ENCODE data around the gene GEMIN4.
A peak's percentile ranks its signal among the peaks of the same experiment; 100 is the strongest.
"Not testable (repeated sequence)": the region's sequence is repeated elsewhere in the genome, so short reads cannot be mapped to it uniquely, and the experiment has no call there.

GEMIN4 gene

DNA sequence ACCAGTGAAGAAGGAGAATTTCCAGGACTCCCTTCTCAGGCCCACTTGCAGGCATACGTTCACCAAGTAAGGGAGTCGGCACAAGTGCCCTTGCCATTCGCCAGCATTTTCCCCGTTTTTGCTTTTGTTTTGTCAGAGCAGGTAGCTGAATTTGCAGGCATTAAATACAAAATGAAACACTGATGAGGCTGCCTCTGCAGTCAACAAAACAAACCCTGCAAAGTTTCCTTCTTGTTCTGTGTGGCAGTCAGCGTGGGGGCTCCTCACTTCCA is 22.2 kb upstream of the GEMIN4 start:
- DNase-seq = no peak

DNA sequence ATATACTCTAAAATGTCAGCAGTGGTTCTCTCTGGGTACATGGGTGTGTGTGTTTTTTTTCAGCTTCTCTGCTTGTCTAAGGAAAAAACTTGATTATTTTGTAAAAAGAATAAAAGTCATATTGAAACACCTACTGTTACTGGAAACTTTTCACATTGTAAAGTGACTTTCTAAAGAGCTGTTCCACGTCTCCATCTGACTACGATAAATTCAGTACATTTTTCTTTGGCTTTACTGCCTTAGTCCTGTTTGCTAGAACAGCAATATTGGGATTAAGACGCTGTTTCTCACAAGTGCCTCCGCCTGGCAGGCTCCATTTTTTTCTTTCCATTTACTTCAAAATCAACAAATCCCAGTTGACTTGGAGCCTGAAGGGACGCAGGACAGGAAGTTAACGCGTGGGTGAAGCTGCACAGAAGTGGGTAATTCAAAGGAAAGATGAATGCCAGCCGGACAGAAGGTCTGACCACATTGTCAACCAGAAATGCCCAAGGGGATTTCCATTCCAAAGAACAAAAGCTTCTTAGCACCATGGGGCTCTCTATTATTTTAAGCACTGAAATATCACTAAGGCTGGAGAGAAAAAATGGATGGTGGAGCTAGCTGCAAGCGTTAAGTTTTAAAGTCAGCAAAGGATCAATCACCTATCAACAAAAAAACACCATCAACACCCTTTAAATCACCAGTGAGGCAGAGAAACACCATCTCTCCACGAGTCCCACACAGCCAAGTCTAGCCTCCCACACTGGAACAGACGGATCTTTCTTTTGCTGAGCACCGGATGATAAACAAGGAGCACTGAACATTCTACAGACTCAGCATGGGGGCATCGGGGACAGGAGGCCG is 21.6 kb upstream of the GEMIN4 start:
- DNase-seq = no peak

DNA sequence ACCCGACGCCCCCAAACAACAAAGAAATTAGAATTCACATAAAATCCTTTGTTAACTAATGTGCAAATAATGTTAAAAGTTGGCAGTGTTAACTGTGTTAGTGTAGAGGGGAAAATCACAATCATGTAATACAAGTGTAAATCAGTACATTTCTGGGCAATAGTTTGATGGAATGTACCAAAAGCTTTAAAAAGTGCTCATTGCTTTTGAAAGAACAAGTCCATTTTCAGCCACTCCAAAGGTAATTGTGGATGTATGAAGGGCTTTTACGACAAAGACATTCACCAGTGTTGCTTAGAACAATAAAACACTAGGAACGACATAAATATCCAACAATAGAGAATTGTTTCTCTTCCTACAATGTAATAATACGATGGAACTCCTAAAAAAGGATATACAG is 21.0 kb upstream of the GEMIN4 start:
- DNase-seq = no peak

DNA sequence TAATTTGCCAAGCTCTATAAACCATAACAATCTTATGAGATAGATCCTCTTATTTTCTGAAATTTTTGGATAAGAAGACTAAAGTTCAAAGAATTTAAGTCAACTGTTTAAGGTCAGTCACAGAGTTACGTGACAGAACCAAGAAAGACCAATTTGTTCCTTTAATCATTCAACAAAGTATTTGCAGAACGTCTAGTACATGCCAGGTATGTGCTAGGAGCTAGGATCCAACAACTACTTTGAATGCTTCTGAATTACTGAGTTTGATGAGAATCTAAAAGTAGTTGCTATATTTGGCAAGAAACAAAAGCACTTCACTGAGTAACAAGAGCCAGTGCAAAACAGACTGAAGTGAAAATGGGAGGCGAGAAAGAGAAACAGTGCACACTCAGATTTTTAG is 15.0 kb upstream of the GEMIN4 start:
- DNase-seq = no peak

DNA sequence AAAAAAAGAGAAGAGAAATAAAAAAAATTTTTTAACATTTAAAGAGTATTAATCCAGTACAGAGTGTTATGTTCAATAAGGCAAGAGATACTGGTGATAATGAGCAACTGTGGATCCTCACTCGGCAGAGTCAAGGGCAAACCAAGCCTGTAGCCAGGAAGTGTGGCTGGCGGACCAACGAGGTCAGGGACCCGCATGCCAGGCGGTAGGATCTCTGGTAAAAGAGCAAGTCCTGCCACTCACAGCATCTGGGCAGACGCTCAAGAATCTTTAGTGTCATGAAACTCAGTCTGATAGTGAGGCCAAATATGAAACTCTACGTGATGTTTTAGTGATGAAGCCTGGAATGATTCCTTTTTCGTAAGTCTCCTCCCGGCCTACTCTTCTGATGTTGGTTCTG is 8.3 kb upstream of the GEMIN4 start:
- no peak for DNase-seq

DNA sequence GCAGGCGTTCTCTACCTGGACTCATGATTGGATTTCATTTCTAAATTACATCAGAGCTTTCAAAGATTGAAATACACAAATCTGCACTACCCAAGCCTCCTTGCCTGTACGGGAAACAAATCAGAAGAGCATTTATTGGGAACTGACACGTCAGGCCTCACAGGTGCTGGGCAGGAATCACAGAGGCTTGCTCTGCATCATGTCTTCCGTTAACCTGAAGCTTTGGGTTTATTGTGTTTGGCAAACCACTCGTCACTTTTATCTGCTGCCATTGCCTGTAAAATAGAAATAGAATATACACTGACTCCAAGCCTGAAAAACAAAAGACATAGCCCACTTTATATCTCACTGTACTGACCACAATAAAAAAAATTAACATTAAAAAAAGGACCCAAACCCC is 7.9 kb upstream of the GEMIN4 start:
- no peak for DNase-seq

DNA sequence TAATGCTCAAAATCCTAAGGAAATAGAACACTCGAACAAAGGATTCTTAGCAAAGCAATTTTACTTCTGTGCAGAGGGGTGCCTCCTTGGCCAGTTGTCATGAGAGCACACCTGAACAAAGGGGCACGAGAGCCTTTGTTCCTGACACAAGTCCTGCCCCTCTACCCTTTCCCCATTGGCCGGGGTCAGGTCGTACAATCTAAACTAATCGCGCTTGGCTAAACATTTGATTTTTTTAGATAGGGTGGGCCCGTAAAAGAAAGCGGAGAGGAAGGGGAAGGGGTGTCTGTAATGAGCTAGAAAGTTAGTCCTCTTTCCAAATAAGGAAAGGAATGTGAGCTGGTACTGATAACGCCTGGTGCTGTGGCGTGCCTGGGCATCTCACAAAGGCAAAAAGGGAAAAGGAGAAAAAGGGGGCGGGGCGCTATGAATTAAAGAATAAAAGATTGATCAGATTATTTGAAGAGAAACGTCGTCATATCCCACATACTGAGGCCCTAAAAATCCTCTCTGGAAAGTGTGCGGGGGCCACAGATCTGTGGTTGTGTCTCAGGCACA is 4.0 kb upstream of the GEMIN4 start:
- not testable (repeated sequence) for DNase-seq

DNA sequence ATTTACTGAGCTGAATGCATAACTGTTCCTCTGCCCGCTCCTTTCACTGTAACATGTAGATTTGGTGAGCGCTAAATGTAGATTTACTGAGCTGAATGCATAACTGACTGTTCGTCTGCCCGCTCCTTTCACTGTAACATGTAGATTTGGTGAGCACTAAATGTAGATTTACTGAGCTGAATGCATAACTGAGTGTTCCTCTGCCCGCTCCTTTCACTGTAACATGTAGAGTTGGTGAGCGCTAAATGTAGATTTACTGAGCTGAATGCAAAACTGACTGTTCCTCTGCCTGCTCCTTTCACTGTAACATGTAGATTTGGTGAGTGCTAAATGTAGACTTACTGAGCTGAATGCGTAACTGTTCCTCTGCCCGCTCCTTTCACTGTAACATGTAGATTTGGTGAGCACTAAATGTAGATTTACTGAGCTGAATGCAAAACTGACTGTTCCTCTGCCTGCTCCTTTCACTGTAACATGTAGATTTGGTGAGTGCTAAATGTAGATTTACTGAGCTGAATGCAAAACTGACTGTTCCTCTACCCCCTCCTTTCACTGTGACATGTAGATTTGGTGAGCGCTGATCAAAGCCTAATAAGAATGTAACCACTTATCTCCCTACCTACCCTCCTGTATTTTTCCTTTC is 3.4 kb upstream of the GEMIN4 start:
- not testable (repeated sequence) for DNase-seq

DNA sequence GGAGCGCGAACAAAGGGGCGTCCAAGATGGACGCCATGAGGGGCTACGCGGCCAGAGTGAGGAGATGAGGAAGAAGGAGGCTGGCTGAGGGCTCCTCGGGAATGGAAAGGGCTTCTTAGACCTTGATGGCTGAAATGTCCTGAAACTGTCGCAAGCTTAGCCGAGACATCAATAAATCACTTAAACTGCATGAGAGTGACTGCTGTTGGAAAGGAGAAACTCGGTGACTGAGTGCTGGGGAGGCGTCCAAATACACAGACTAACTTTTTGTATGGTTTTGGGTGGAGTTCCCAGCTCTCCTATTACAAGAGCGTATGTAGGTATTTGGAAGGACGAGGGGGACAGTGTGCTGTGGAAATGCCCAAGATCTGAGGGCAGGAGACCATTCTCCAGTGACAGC is 1.4 kb upstream of the GEMIN4 start:
- DNase-seq = no peak

DNA sequence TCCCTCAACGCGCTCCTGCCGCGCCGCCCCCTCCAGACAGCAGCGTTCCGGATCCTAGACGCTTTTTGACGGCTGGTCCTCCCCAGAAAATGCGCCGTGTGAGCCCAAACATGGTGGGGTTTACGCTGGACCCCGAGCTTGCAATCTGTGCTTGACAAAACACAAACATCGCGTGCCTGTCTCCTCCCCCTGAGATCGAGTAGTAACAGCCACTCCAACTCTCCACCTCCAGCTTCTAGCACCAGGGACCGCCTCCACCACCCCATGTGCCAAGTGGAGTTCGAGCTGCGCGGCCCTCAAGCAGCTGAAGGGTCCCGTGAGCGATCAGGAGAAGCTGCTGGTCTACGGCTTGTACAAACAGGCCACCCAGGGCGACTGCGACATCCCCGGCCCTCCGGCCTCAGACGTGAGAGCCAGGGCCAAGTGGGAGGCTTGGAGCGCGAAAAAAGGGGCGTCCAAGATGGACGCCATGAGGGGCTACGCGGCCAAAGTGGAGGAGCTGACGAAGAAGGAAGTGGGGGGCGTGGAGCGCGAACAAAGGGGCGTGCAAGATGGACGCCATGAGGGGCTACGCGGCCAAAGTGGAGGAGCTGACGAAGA is 656 bp upstream of the GEMIN4 start:
- peak in 1 of 2 experiments; percentile 61 for DNase-seq

DNA sequence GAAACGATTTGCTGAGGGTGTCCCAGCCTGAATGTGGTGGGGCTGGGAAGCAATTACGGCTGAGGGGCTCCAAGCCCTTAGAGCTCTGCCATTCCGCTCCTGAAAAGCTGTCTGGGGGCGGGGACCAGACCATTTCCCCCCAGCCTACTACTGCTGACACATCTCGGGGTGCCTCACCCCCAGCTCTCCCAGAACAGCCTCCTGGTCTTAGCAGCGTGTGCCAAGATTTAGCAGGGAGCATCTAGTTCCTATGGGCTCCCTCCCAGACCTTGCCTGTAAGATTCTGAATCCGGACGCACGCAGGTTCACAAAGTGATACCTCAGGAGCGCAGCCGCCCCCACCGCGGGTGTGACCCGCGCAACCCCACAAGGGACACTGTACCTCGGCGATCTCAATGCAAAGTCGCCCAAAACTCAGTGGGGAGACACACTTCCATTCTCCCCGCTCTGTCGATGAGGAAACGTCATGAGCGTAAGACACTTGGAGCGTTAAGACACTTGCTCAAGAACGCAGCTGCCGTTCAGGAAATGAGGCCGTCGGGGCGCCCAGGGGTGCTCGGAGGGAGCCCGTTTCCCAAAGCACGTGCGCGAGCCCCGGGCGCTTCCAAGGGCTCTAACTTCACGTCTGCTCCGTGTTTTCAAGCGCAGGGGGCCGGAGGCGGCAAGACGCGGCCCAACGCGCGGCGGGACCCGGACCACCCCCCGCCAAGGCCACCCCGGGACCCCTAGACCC is 629 bp downstream of the GEMIN4 start:
- DNase-seq = peak; percentile 50 to 51

DNA sequence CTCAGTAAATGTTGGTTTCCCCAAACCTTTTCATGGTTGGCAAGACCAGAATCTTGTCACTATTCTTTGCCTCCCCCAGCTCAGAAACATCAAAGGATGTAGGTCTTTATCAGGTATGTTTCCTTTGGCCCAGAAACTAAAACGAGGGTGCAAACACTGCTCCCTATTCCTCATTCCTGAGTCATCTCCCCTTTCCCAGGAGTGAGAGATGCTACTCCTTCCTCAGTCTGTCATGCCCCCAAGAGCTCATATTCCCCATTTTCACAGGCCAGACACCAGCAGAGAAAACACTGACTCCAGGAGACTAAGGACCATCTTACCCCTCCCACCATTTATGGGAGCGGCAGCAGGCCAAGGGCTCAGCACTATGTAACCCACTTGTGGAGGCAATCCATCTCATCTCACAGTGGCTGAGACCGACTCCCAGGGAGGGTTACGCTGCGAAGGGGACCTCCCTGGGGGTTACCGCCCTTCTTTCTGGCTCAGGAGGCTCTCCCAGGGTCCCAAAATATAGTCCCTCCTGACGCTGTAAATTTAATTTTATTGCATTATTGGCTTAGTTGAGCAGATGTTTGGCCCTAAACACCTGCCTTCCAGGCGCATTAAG is 1.5 kb downstream of the GEMIN4 start:
- no peak for DNase-seq

DNA sequence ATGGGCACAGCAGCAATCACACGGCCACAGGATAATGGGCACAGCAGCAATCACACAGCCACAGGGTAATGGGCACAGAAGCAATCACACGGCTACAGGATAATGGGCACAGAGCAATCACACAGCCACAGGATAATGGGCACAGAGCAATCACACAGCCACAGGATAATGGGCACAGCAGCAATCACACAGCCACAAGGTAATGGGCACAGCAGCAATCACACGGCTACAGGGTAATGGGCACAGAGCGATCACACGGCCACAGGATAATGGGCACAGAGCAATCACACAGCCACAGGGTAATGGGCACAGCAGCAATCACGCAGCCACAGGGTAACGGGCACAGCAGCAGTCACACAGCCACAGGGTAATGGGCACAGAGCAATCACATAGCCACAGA is 2.7 kb downstream of the GEMIN4 start:
- DNase-seq = not testable (repeated sequence)

DNA sequence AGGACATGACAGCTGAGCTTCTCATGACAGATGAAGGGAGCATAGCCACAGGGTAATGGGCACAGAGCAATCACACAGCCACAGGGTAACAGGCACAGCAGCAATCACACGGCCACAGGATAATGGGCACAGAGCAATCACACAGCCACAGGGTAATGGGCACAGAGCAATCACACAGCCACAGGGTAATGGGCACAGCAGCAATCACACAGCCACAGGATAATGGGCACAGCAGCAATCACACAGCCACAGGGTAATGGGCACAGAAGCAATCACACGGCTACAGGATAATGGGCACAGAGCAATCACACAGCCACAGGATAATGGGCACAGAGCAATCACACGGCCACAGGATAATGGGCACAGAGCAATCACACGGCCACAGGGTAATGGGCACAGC is 3.5 kb downstream of the GEMIN4 start:
- not testable (repeated sequence) for DNase-seq

DNA sequence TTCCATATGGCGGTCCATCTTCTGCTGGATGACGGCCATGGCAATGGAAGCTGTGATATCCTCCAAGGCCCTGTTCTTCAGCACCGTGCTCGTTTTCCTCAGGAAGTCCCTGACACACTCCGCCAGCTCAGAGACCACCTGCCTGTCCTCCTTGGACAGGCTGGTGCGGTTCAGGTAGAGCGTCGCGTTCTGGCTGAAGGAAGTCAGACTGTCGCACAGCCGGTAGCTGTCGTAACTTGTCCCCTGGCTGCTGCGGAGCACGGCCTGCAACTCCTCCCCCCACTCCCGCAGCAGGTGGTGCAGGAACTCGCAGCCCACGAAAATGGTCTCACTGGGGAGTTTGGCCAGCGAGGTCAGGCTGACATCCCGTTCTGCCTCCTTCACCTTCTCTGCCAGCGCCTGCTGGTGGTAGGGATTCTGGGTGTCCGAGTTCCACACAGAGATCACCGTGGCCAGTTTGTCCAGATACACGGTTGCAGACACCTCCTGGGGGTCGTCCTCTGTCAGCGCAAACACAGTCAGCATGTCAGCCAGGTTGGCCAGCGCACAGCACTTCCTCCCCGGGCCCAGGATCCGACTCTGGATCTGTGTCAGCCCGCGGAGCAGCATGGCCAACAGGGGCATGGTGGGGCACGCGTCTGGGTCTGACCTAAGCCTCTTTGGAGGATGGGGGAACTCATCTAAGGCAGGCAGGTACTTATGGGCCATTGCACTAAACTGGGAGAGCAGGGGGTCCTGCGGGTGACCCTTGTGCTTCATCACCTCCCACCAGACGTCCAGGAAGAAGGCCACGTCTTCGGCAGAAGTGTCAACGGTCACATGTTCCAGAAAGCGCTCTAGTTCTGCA is 5.1 kb downstream of the GEMIN4 start:
- DNase-seq = no peak

DNA sequence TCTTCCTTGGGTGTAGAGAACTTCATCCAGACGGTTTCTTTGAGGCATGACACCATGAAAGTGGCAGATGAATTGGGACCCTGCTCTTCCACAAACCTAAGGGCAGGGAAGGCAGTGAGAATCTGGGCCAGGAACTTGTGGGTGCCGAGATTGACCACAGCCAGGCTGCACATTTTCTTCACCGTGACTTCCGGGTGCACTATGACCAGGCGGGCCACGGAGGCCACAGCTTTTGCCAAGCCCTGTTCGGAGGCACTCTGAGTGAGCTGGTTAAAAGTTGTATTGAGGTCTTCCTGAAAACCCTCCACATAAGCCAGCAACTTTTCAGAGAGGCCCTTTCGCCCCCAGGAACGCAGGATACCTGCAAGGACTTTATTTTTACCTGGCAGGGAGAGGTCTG is 5.9 kb downstream of the GEMIN4 start:
- no peak for DNase-seq

DNA sequence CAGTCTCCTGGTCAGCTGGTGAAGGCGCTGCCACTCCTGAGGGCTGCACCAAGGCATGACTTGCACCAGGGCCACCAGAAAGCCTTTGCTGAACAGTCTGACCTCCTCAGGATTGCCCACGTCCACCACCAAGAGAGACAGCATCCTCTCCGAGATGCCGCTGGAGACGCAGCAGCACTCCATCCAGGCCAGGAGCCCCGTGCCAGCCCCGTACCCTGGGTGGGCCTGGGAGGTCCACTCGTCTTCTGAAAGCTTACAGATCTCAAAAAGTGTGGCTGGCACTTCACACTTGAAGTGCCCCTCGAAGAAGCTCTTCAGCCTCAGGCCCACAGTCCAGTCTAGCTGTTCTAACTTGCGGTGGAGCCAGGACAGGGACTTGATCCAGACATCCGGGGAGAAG is 6.7 kb downstream of the GEMIN4 start:
- DNase-seq = no peak

DNA sequence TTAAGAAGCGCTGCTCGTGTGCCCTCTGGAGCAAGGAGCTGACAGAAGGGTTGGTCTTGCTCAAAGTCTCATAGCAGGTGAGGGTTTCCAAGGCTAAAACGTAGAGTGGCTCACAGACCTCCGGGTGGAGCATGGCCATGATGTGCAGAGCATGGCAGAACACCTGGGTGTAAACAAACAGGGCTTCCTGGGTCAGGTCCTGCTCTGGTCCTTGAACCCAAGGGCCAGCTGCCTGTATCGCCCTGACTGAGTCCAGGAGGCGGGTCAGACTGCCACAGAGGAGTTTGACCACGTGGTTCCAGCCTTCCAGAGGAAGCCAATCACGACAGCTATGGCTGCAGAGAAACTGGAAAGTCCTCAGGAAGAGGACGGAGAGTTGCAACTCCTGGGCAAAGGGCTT is 7.1 kb downstream of the GEMIN4 start:
- DNase-seq = no peak

DNA sequence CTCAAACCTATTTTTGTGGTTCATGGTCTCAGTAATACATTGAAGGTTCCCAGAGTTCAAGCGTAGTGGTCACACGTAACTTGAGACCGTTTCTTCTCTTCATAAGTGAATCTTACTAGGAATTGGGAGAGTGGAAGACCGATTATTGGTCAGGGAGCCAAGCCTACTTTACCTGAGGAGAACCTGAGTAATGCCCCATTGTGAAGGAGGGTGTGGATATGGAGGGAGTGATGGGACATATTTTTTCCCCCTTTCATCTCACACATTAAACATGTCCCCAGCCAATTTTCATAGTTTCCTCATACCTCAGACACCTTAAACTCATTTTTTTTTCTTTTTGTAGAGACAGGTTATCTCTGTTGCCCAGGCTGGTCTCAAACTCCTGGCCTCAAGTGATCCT is 8.9 kb downstream of the GEMIN4 start:
- DNase-seq = no peak

DNA sequence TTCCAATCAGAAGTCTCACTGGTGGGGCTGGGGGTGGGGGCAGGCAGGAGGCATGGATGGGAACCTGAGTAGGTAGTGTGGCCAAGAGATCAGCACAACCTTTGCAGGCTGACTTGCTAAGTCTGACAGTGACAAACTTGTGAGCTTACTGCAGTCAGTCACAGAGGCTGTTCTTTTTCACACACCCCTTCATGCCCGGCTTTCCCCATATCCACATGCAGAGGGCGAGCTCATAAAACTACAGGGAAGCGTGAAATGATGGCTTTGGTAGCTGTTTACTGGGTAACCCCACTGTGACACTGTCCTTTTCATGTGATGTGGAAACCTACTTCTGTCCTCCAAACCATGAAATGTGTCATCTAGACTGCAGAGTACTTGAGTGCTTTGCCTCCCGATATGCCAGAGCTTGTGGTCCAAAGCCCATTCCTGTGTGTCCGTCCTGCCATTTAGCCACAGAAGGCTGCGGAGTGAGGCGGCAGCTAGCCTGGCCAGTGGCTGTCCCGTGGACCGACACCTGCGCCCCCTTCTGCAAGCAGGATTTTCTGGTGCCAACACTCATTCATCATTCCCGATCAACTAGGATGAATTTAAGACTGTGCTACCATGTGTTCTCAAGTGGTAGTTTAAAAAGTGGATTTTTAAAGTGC is 9.8 kb downstream of the GEMIN4 start:
- no peak for DNase-seq

DNA sequence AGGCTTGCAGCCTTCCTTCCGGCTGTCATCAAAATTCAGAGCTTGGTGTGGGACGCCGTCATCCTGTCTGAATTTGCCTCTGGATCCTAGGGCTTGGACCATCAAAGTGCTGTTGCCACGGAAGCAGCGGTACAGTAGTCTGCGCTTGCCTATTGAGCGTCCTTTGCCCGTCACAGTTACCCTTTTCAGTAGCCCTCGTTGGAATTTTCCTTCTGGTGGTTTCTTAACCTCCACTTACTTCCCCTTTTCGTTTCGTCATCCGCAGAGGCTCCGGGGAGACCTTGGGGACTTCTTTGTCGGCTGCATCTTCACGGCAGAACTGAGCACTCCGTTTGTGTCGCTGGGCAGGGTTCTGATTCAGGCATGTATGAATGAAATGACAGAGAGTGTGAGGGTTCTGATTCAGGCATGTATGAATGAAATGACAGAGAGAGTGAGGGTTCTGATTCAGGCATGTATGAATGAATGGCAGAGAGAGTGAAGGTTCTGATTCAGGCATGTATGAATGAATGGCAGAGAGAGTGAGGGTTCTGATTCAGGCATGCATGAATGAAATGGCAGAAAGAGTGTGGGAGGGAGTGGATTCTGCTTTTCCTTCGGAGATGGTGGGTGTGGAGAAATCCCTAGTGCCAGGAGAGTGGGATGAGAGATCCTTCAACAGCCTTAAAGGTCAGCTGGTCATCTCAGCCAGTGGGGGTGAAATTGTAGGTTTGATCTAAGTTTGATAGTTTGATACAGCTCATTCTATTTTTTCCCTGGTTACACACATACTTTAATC is 11.6 kb downstream of the GEMIN4 start:
- DNase-seq = peak in 1 of 2 experiments; percentile 29
